Kidney epithelial cell (primary cell): ENCODE data around the gene OR1F1. TPM values are rescaled to one million over a fixed set of nuclear protein-coding genes. Genes with fewer than 3 reads are reported as not detected.

Source experiments
- DNase-seq: peaks from one replicate; pipeline ENCODE4 v3.0.0-alpha.2; 2010; ENCODE audit warnings: low read depth
- H3K27me3 ChIP-seq: 2 replicates; pipeline ENCODE4 v1.6.0; 2011; ENCODE audit warnings: low read length; ENCODE audit not compliant: control insufficient read depth, insufficient read depth
- H3K36me3 ChIP-seq: 2 replicates; pipeline ENCODE4 v1.5.1; 2011; ENCODE audit warnings: low read length; ENCODE audit not compliant: control insufficient read depth, insufficient read depth
- H3K4me3 ChIP-seq: 2 replicates; pipeline ENCODE4 v1.5.1; 2011; ENCODE audit warnings: low read depth, mild to moderate bottlenecking, control low read depth, low read length
- total RNA-seq: library from RNA; depleted of rRNA; stranded (reverse); fragments of >200 nt; gene quantifications from 2 replicates; pipeline ENCODE4 v1.2.3, GENCODE V29; 2015
- TF ChIP-seq, protein P1 (sequence below): IDR thresholded peaks from 2 replicates; pipeline ENCODE4 v1.5.1; 2011; ENCODE audit warnings: mild to moderate bottlenecking, moderate library complexity, low read length, control low read depth, inconsistent platforms; ENCODE audit not compliant: insufficient read depth, poor library complexity, severe bottlenecking

Gene OR1F1
- total RNA-seq, 1 donor from 2014 or later, result not detected

DNA sequence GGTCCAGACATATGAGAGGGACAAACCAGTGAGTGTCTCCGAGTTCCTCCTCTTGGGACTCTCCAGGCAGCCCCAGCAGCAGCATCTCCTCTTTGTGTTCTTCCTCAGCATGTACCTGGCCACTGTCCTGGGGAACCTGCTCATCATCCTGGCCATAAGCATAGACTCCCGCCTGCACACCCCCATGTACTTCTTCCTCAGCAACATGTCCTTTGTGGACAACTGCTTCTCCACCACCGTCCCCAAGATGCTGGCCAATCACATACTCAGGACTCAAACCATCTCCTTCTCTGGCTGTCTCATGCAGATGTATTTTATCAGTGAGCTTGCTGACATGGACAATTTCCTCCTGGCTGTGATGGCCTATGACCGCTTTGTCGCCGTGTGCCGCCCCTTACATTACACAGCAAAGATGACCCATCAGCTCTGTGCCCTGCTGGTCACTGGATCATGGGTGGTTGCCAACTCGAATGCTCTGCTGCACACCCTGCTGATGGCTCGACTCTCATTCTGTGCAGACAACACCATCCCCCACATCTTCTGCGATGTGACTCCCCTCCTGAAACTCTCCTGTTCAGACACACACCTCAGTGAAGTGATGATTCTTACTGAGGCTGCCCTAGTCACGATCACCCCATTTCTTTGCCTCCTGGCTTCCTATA lies 27.7 kb downstream of the OR1F1 start:
- TF ChIP-seq, protein P1, sequence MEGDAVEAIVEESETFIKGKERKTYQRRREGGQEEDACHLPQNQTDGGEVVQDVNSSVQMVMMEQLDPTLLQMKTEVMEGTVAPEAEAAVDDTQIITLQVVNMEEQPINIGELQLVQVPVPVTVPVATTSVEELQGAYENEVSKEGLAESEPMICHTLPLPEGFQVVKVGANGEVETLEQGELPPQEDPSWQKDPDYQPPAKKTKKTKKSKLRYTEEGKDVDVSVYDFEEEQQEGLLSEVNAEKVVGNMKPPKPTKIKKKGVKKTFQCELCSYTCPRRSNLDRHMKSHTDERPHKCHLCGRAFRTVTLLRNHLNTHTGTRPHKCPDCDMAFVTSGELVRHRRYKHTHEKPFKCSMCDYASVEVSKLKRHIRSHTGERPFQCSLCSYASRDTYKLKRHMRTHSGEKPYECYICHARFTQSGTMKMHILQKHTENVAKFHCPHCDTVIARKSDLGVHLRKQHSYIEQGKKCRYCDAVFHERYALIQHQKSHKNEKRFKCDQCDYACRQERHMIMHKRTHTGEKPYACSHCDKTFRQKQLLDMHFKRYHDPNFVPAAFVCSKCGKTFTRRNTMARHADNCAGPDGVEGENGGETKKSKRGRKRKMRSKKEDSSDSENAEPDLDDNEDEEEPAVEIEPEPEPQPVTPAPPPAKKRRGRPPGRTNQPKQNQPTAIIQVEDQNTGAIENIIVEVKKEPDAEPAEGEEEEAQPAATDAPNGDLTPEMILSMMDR, result no peak

GRCh38 chr16:3216263-3216640 lies 28.2 kb downstream of the OR1F1 start:
- Histone ChIP-seq H3K4me3 (no peak overlapping the region), H3K27me3 (no peaks in the 10 kb centered on the region), H3K36me3 (no peaks in the 10 kb centered on the region)
- no peak for DNase-seq
- TF ChIP-seq, protein P1, result no peak

More for the DNA sequence above, 27.7 kb downstream of the OR1F1 start:
- Histone ChIP-seq H3K36me3 (no peaks in the 10 kb centered on the region), H3K4me3 (no peak overlapping the region), H3K27me3 (no peaks in the 10 kb centered on the region)
- DNase-seq, result no peak

DNA sequence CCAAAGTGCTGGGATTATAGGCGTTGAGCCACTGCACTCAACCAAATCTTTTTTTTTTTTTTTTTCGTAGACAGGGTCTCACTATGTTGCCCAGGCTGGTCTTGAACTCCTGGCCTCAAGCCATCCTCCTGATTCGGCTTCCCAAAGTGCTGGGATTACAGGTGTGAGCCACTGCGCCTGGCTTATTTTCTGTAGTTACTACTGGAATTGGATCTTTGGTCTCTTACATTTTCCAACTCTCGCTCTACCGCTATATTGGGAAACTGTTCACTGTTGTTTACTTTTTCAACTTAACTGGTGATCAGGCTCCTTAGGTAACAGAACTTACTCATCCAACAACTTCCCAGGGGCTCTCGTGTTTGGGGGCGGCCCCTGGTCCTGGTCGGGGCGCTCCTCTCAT lies 32.8 kb downstream of the OR1F1 start:
- TF ChIP-seq, protein P1, result no peak

DNA sequence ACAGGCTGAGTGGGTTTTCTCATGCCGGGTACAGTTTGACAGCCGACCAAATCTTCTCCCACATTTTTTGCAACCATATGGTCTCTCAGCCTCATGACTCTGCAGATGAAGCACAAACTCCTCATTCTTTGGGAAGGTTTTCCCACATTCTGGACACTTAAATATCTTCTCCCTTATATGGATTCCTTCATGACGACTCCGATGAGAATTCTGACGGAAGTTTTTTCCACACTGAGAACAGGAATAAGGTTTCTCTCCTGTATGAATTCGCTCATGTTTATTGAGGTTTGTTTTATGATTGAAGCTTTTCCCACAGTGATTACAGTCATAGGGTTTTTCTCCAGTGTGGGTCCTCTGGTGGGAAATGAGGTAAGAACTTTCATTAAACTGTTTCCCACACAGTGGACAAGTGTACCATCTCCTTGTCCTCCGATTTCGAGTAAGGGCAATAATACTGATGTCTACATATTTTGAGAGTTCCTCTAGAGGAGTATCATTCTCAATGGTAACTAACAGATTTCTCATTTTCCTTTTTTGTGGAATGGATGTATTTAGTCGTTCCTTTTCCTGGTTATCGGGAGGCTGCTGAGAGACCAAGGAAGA lies 36.0 kb downstream of the OR1F1 start:
- no peak for DNase-seq
- H3K36me3 ChIP-seq, result no peaks in the 10 kb centered on the region
- H3K4me3 ChIP-seq, result no peak overlapping the region
- H3K27me3 ChIP-seq, result no peaks in the 10 kb centered on the region
- TF ChIP-seq, protein P1, result no peak

More for the DNA sequence above, 32.8 kb downstream of the OR1F1 start:
- Histone ChIP-seq H3K4me3 (no peak overlapping the region), H3K27me3 (no peaks in the 10 kb centered on the region), H3K36me3 (no peaks in the 10 kb centered on the region)
- DNase-seq, result no peak

- H3K27me3 ChIP-seq, result no peaks in the 10 kb centered on the region
- no peak for DNase-seq
- TF ChIP-seq, protein P1, result no peak
- peak overlapping the region; percentile 78 for H3K4me3 ChIP-seq
- H3K36me3 ChIP-seq, result peaks cover 2% of the 10 kb centered on the region
These were observed 46.5 kb downstream of the OR1F1 start for GRCh38 chr16:3234543-3234856.

DNA sequence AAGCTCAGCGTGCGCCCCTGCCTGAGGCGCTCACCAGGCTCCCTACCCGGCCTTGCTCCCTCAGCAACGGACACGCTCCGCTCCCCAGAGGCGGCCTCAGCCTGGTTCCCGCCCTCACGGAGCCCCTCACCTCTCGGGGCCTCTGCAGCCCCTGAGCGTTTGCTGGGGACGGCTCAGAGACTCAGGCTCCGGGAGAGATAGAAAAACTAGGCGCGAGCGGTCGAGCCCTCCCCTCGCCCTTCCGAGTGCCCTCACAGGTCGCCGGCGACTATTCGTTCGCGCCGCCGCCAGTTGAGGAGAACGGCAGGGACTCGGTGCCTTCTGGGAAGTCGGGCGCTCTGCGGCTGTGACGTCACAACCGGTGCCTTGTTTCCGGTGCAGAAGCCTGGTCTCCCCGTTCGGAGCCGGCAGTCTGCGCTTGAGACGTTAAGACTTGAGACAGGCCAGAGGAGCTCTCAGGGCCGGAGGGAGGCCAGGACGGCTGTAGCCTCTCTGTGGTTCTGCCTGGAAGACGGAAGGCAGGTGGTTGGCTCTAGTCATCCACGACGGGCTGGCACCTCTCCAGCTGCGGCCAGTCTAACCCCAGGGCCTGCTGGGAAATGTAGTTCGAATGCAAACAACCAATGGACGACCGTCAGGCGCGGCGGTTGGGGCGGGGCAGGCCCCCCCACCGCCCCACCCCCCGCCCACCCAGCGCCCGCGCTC lies 47.0 kb downstream of the OR1F1 start, which contains the start of gene ZNF200:
ZNF200 (minus strand) TSS at position 302 of the 705 bp plus-strand sequence. CDS start 1,403 bp downstream, outside the sequence.
- peaks cover 2% of the 10 kb centered on the region for H3K36me3 ChIP-seq
- H3K4me3 ChIP-seq, result peak within 1 kb of the TSS; percentile 78
- H3K27me3 ChIP-seq, result no peaks in the 10 kb centered on the region
- TF ChIP-seq, protein P1, result no peak
- peak; percentile 75 for DNase-seq
